HG02798 (cell line): ENCODE results near the gene CAPRIN1.

ENCODE experiments used
- ATAC-seq: cut with Tn5 transposase; IDR thresholded peaks from one replicate; pipeline ENCODE4 v1.9.1; 2021; ENCODE audit warnings: mild to moderate bottlenecking; ENCODE audit not compliant: unreplicated experiment, poor library complexity

The CAPRIN1 gene

GRCh38 chr11:34051349-34052035, at the start of gene CAPRIN1:
CAPRIN1 (plus strand) TSS chr11:34051731; CDS start chr11:34052421, 690 bp downstream.
- ATAC-seq = peak; percentile 67

- no peak for ATAC-seq
These were observed 49.1 kb upstream of the CAPRIN1 start for GRCh38 chr11:34002420-34002819.

GRCh38 chr11:34004236-34004635, 47.3 kb upstream of the CAPRIN1 start:
- ATAC-seq = no peak

- no peak for ATAC-seq
These were observed 44.7 kb upstream of the CAPRIN1 start for GRCh38 chr11:34006876-34007275.

- no peak for ATAC-seq
These were observed 38.8 kb upstream of the CAPRIN1 start for GRCh38 chr11:34012734-34013133.

GRCh38 chr11:34013898-34014571, 37.5 kb upstream of the CAPRIN1 start:
- no peak for ATAC-seq

GRCh38 chr11:34021977-34022735, 29.4 kb upstream of the CAPRIN1 start:
- no peak for ATAC-seq

- ATAC-seq = no peak
These were observed 25.1 kb upstream of the CAPRIN1 start for GRCh38 chr11:34026432-34026831.

- no peak for ATAC-seq
These were observed 23.8 kb upstream of the CAPRIN1 start for GRCh38 chr11:34027516-34028408.

GRCh38 chr11:34028425-34028824, 23.1 kb upstream of the CAPRIN1 start:
- ATAC-seq = no peak

- no peak for ATAC-seq
These were observed 22.4 kb upstream of the CAPRIN1 start for GRCh38 chr11:34029176-34029575.

GRCh38 chr11:34030382-34030781, 21.1 kb upstream of the CAPRIN1 start:
- ATAC-seq = no peak

- ATAC-seq = no peak
These were observed 18.1 kb upstream of the CAPRIN1 start for GRCh38 chr11:34033399-34033798.

- no peak for ATAC-seq
These were observed 17.5 kb upstream of the CAPRIN1 start for GRCh38 chr11:34034053-34034452.

GRCh38 chr11:34036456-34036855, 15.1 kb upstream of the CAPRIN1 start:
- ATAC-seq = no peak

- no peak for ATAC-seq
These were observed 14.5 kb upstream of the CAPRIN1 start for GRCh38 chr11:34037016-34037415.

- no peak for ATAC-seq
These were observed 11.0 kb upstream of the CAPRIN1 start for GRCh38 chr11:34040571-34040970.

- ATAC-seq = no peak
These were observed 6.7 kb upstream of the CAPRIN1 start for GRCh38 chr11:34044664-34045485.

GRCh38 chr11:34049028-34049427, 2.5 kb upstream of the CAPRIN1 start:
- ATAC-seq = no peak
